Immature natural killer cell (primary cell): Measurements from ENCODE around the gene MEGF6. TPM values are rescaled to one million over a fixed set of nuclear protein-coding genes. Genes with fewer than 3 reads are reported as not detected.
"Not testable (repeated sequence)": the region's sequence is repeated elsewhere in the genome, so short reads cannot be mapped to it uniquely, and the experiment has no call there.

ENCODE experiments used
- DNase-seq, 3 donors: peaks; one replicate each; pipeline ENCODE4 v3.0.0; 2022; ENCODE audit warnings: mixed read lengths in 1 of 3
- H3K27ac Mint-ChIP-seq, 6 donors: one replicate each; pipeline ENCODE4 v1.8.0; 2020; ENCODE audit warnings: mixed read lengths in 6 of 6, mild to moderate bottlenecking in 5 of 6, inconsistent platforms in 4 of 6, moderate library complexity in 3 of 6
- H3K27me3 Mint-ChIP-seq, 3 donors: one replicate each; pipeline ENCODE4 v1.8.0; 2020 to 2021; ENCODE audit warnings: low read depth in 3 of 3, mild to moderate bottlenecking in 3 of 3, mixed read lengths in 3 of 3, moderate library complexity in 3 of 3, inconsistent platforms in 1 of 3
- H3K36me3 Mint-ChIP-seq, 3 donors: one replicate each; pipeline ENCODE4 v1.8.0; 2020; ENCODE audit warnings: mixed read lengths in 3 of 3, inconsistent platforms in 2 of 3, mild to moderate bottlenecking in 2 of 3
- H3K4me1 Mint-ChIP-seq, 2 donors: one replicate each; pipeline ENCODE4 v1.8.0; 2020; ENCODE audit warnings: inconsistent platforms in 2 of 2, mild to moderate bottlenecking in 2 of 2, mixed read lengths in 2 of 2, moderate library complexity in 1 of 2
- H3K4me3 Mint-ChIP-seq, 5 donors: one replicate each; pipeline ENCODE4 v1.8.0; 2020; ENCODE audit warnings: mild to moderate bottlenecking in 5 of 5, mixed read lengths in 5 of 5, inconsistent platforms in 3 of 5, moderate library complexity in 3 of 5
- H3K9me3 Mint-ChIP-seq, 6 donors: one replicate each; pipeline ENCODE4 v1.8.0; 2020; ENCODE audit warnings: mild to moderate bottlenecking in 6 of 6, mixed read lengths in 6 of 6, inconsistent platforms in 4 of 6, moderate library complexity in 3 of 6
- polyA plus RNA-seq, 3 donors: library from polyadenylated mRNA; unstranded; fragments of 300-500 nt; fragmentation: Illumina TruSeq; gene quantifications; one replicate each; pipeline ENCODE4 v1.2.3, GENCODE V29; 2021

MEGF6 gene
- polyA plus RNA-seq, 3 donors from 2014 or later = 0.08 TPM; not detected in 2

GRCh38 chr1:3583751-3584150 is 27.6 kb downstream of the MEGF6 start:
- not testable (repeated sequence) for H3K36me3 Mint-ChIP-seq, H3K4me3 Mint-ChIP-seq, DNase-seq, H3K4me1 Mint-ChIP-seq, H3K27ac Mint-ChIP-seq, H3K9me3 Mint-ChIP-seq, H3K27me3 Mint-ChIP-seq

- Mint-ChIP-seq H3K4me1 (no peaks in the 10 kb centered on the region), H3K27me3 (no peaks in the 10 kb centered on the region), H3K4me3 (no peak overlapping the region), H3K36me3 (no peaks in the 10 kb centered on the region), H3K27ac (no peak overlapping the region), H3K9me3 (no peaks in the 10 kb centered on the region)
- no peak for DNase-seq
Observed at GRCh38 chr1:3581296-3582036, 29.8 kb downstream of the MEGF6 start.

- Mint-ChIP-seq H3K27ac (no peak overlapping the region), H3K4me1 (no peaks in the 10 kb centered on the region), H3K9me3 (no peaks in the 10 kb centered on the region), H3K27me3 (no peaks in the 10 kb centered on the region), H3K4me3 (no peak overlapping the region), H3K36me3 (no peaks in the 10 kb centered on the region)
- DNase-seq = no peak
Observed at GRCh38 chr1:3580231-3580630, 31.1 kb downstream of the MEGF6 start.

- no peak overlapping the region for H3K4me3 Mint-ChIP-seq
- H3K36me3 Mint-ChIP-seq = no peaks in the 10 kb centered on the region
- no peaks in the 10 kb centered on the region for H3K27me3 Mint-ChIP-seq
- no peak for DNase-seq
- no peaks in the 10 kb centered on the region for H3K4me1 Mint-ChIP-seq
- no peak overlapping the region for H3K27ac Mint-ChIP-seq
- H3K9me3 Mint-ChIP-seq = no peaks in the 10 kb centered on the region
Observed at GRCh38 chr1:3579626-3580025, 31.7 kb downstream of the MEGF6 start.

GRCh38 chr1:3578906-3579305 is 32.4 kb downstream of the MEGF6 start:
- Mint-ChIP-seq H3K4me3 (no peak overlapping the region), H3K9me3 (no peaks in the 10 kb centered on the region), H3K27me3 (no peaks in the 10 kb centered on the region), H3K4me1 (no peaks in the 10 kb centered on the region), H3K36me3 (no peaks in the 10 kb centered on the region), H3K27ac (no peak overlapping the region)
- no peak for DNase-seq

- H3K4me1 Mint-ChIP-seq = no peaks in the 10 kb centered on the region
- H3K36me3 Mint-ChIP-seq = no peaks in the 10 kb centered on the region
- no peaks in the 10 kb centered on the region for H3K27me3 Mint-ChIP-seq
- no peak overlapping the region for H3K27ac Mint-ChIP-seq
- no peaks in the 10 kb centered on the region for H3K9me3 Mint-ChIP-seq
- DNase-seq = no peak
- H3K4me3 Mint-ChIP-seq = no peak overlapping the region
Observed at GRCh38 chr1:3578433-3578805, 32.9 kb downstream of the MEGF6 start.

GRCh38 chr1:3577711-3578432 is 33.4 kb downstream of the MEGF6 start:
- Mint-ChIP-seq H3K36me3 (no peaks in the 10 kb centered on the region), H3K27ac (no peak overlapping the region), H3K4me3 (no peak overlapping the region), H3K9me3 (no peaks in the 10 kb centered on the region), H3K27me3 (no peaks in the 10 kb centered on the region), H3K4me1 (no peaks in the 10 kb centered on the region)
- no peak for DNase-seq

GRCh38 chr1:3577300-3577699 is 34.0 kb downstream of the MEGF6 start:
- Mint-ChIP-seq H3K27me3 (no peaks in the 10 kb centered on the region), H3K4me3 (no peak overlapping the region), H3K4me1 (no peaks in the 10 kb centered on the region), H3K9me3 (no peaks in the 10 kb centered on the region), H3K27ac (no peak overlapping the region), H3K36me3 (no peaks in the 10 kb centered on the region)
- DNase-seq = no peak

GRCh38 chr1:3575993-3576392 is 35.3 kb downstream of the MEGF6 start:
- Mint-ChIP-seq H3K4me3 (no peak overlapping the region), H3K27me3 (no peaks in the 10 kb centered on the region), H3K27ac (no peak overlapping the region), H3K4me1 (no peaks in the 10 kb centered on the region), H3K9me3 (no peaks in the 10 kb centered on the region), H3K36me3 (no peaks in the 10 kb centered on the region)
- DNase-seq = no peak

- not testable (repeated sequence) for H3K27me3 Mint-ChIP-seq, H3K9me3 Mint-ChIP-seq, H3K27ac Mint-ChIP-seq, DNase-seq, H3K4me3 Mint-ChIP-seq, H3K4me1 Mint-ChIP-seq, H3K36me3 Mint-ChIP-seq
Observed at GRCh38 chr1:3575515-3575914, 35.8 kb downstream of the MEGF6 start.

GRCh38 chr1:3573500-3573899 is 37.8 kb downstream of the MEGF6 start:
- Mint-ChIP-seq H3K27me3 (no peaks in the 10 kb centered on the region), H3K4me1 (no peaks in the 10 kb centered on the region), H3K27ac (no peak overlapping the region), H3K9me3 (no peaks in the 10 kb centered on the region), H3K36me3 (no peaks in the 10 kb centered on the region), H3K4me3 (no peak overlapping the region)
- no peak for DNase-seq

- not testable (repeated sequence) for DNase-seq, H3K4me1 Mint-ChIP-seq, H3K27me3 Mint-ChIP-seq, H3K9me3 Mint-ChIP-seq, H3K4me3 Mint-ChIP-seq, H3K36me3 Mint-ChIP-seq, H3K27ac Mint-ChIP-seq
Observed at GRCh38 chr1:3572638-3573037, 38.7 kb downstream of the MEGF6 start.

- no peaks in the 10 kb centered on the region for H3K9me3 Mint-ChIP-seq
- DNase-seq = no peak
- H3K4me1 Mint-ChIP-seq = no peaks in the 10 kb centered on the region
- no peak overlapping the region for H3K27ac Mint-ChIP-seq
- no peak overlapping the region for H3K4me3 Mint-ChIP-seq
- no peaks in the 10 kb centered on the region for H3K27me3 Mint-ChIP-seq
- H3K36me3 Mint-ChIP-seq = no peaks in the 10 kb centered on the region
Observed at GRCh38 chr1:3571263-3571662, 40.0 kb downstream of the MEGF6 start.

- Mint-ChIP-seq H3K27ac (no peak overlapping the region), H3K36me3 (no peaks in the 10 kb centered on the region), H3K4me1 (no peaks in the 10 kb centered on the region), H3K9me3 (no peaks in the 10 kb centered on the region), H3K27me3 (no peaks in the 10 kb centered on the region), H3K4me3 (no peak overlapping the region)
- no peak for DNase-seq
Observed at GRCh38 chr1:3570066-3570986, 41.0 kb downstream of the MEGF6 start.
